Activated gamma-delta T cell treated with Interleukin-2 at 50 U/mL for 16 hours (primary cell): Measurements from ENCODE around the gene COL24A1.
"Not testable (repeated sequence)": the region's sequence is repeated elsewhere in the genome, so short reads cannot be mapped to it uniquely, and the experiment has no call there.

Experiments
- DNase-seq: peaks from one replicate; pipeline ENCODE4 v3.0.0-alpha.2; 2020

The COL24A1 gene

GRCh38 chr1:86152887-86153286 is 3.7 kb downstream of the COL24A1 start:
- no peak for DNase-seq

- DNase-seq: no peak
These were observed 5.1 kb downstream of the COL24A1 start for GRCh38 chr1:86151427-86151826.

GRCh38 chr1:86150553-86151055 is 6.0 kb downstream of the COL24A1 start:
- no peak for DNase-seq

- DNase-seq: no peak
These were observed 7.0 kb downstream of the COL24A1 start for GRCh38 chr1:86149591-86149990.

- DNase-seq: no peak
These were observed 8.8 kb downstream of the COL24A1 start for GRCh38 chr1:86147755-86148154.

GRCh38 chr1:86146566-86146965 is 10.0 kb downstream of the COL24A1 start:
- no peak for DNase-seq

GRCh38 chr1:86140281-86140880 is 16.2 kb downstream of the COL24A1 start:
- no peak for DNase-seq

- no peak for DNase-seq
These were observed 17.8 kb downstream of the COL24A1 start for GRCh38 chr1:86138746-86139145.

GRCh38 chr1:86137436-86137835 is 19.1 kb downstream of the COL24A1 start:
- DNase-seq: no peak

GRCh38 chr1:86119214-86119764 is 37.3 kb downstream of the COL24A1 start:
- DNase-seq: no peak

GRCh38 chr1:86114816-86115400 is 41.7 kb downstream of the COL24A1 start:
- DNase-seq: no peak

GRCh38 chr1:86114236-86114635 is 42.3 kb downstream of the COL24A1 start:
- DNase-seq: no peak

GRCh38 chr1:86111590-86111989 is 45.0 kb downstream of the COL24A1 start:
- not testable (repeated sequence) for DNase-seq

GRCh38 chr1:86110451-86111129 is 46.0 kb downstream of the COL24A1 start:
- no peak for DNase-seq

- no peak for DNase-seq
These were observed 51.1 kb downstream of the COL24A1 start for GRCh38 chr1:86105533-86105866.

- no peak for DNase-seq
These were observed 51.7 kb downstream of the COL24A1 start for GRCh38 chr1:86104606-86105532.

GRCh38 chr1:86101616-86102015 is 55.0 kb downstream of the COL24A1 start:
- DNase-seq: no peak

GRCh38 chr1:86100401-86100800 is 56.2 kb downstream of the COL24A1 start:
- DNase-seq: no peak

- DNase-seq: no peak
These were observed 66.8 kb downstream of the COL24A1 start for GRCh38 chr1:86089765-86090164.

- DNase-seq: no peak
These were observed 70.7 kb downstream of the COL24A1 start for GRCh38 chr1:86085741-86086409.

GRCh38 chr1:86084998-86085397 is 71.6 kb downstream of the COL24A1 start:
- no peak for DNase-seq

GRCh38 chr1:86082183-86082582 is 74.4 kb downstream of the COL24A1 start:
- no peak for DNase-seq
